HG03064 (cell line): ENCODE measurements around the gene PRPH.
"Not testable (repeated sequence)": the region's sequence is repeated elsewhere in the genome, so short reads cannot be mapped to it uniquely, and the experiment has no call there.

Experiments
- ATAC-seq: cut with Tn5 transposase; IDR thresholded peaks from one replicate; pipeline ENCODE4 v1.9.1; 2021; ENCODE audit warnings: low read depth; ENCODE audit not compliant: unreplicated experiment

The PRPH gene

DNA sequence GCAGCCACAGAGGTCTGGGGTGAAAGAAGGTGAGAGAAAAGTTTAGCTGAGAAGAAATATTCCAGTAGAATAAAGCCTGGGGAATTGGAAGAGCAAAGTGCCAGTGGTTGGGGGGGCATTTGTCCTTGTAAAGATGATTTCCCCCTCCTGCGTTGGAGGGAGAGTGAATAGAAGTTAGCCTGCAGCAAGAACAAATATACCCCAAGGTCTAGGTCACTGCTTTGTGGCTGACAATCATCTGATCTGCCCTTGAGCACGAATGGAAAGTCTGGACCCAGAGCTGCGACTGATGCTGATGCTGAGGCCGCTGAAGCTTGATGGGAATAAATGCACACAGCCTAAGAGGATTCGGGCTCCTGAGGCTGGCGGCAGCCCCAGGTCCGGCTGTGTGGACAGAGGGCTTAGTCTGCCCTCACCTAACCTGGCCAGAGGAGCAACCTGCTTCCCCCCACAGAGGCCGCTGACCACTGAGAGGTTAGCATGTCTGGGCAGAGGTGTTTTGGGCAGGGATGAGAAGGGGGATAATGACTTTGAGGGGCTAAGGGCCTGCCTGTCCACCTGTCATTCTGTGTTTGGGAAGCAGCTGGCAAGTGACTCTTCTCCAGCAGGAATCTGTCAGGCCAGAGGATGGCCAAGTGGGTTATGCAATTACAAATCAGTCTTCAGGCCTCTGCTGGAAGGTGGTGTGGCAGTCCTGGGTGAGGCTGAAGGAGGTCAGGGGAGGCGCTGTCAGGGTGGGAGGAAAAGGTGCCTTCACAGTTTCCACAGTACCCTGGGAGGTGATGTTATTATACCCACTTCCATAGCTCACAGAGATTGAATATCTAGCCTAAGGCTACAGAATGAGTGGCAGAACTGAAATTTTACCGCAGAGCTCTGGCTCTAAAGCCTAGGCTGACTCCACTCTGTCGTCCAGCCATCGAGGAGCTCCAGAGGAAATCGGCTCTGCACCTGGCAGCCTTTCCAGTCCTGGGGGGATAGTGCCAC is 18.4 kb upstream of the PRPH start:
- no peak for ATAC-seq

- no peak for ATAC-seq
Measured at GRCh38 chr12:49277466-49277865, 17.5 kb upstream of the PRPH start.

DNA sequence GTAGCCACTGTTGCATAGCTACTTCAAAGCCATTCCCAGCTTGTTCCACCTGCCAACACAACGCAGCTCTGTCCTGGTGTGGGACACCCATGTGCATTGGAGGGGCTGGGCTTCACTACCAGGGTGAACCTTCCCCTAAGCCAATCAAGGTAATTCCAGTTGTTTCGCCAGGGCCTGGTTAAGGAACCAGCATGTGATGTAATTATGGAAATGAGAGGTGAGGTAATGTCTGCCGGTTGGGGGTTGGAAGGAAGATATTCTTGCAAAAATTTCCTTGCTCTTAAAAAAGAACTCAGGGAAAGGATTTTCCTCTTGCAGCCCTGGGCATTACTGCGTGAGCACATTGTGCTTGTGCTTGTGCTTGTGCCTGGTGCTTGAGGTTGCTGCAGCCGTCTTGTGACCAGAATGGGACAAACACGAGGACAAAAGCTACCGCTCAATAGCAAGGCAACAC is 15.2 kb upstream of the PRPH start:
- no peak for ATAC-seq

- ATAC-seq = not testable (repeated sequence)
Measured at GRCh38 chr12:49280545-49280944, 14.4 kb upstream of the PRPH start.

GRCh38 chr12:49282302-49282701 is 12.6 kb upstream of the PRPH start:
- no peak for ATAC-seq

GRCh38 chr12:49282740-49283375 is 12.1 kb upstream of the PRPH start:
- not testable (repeated sequence) for ATAC-seq

- ATAC-seq = no peak
Measured at GRCh38 chr12:49283541-49284429, 11.2 kb upstream of the PRPH start.

- ATAC-seq = no peak
Measured at GRCh38 chr12:49284672-49285071, 10.3 kb upstream of the PRPH start.

- no peak for ATAC-seq
Measured at GRCh38 chr12:49287876-49288275, 7.1 kb upstream of the PRPH start.

DNA sequence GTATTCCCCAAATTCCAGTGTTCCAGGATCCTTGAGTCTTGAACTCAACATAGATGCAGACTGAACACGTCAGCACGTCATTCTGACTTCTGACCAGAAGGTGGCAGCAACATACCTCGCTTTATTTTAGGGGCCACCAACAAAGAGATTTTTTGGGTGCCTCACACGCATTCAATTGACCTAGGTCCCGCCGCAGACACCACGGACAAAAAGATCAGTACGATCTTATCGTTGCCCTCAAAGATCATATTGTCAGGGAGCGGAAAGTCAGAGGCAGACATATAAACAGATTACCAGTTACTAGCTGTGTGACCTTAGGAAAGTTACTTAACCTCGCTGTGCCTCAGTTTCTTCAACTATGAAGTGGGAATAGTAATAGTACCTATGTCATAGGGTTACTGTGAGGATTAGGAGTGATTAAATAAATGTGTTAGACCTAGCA is 6.5 kb upstream of the PRPH start:
- no peak for ATAC-seq

GRCh38 chr12:49288922-49289555 is 5.9 kb upstream of the PRPH start:
- ATAC-seq = no peak

DNA sequence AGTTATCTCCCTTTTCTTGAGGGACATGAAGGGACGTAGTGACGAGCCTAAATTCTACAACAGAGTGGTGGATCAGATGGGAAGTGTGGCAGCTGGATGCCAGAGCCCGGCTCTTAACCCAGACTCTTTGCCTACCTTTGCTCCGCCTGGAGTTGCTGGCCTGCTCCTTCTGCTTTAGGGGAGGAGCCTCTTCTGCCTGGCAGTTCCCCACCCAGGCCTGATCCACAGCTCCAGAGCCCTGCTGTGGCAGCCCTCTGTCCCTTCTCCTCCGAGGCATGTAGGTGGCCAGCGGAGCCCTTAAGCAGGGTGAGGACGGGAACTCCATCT is 2.3 kb upstream of the PRPH start:
- ATAC-seq = no peak

DNA sequence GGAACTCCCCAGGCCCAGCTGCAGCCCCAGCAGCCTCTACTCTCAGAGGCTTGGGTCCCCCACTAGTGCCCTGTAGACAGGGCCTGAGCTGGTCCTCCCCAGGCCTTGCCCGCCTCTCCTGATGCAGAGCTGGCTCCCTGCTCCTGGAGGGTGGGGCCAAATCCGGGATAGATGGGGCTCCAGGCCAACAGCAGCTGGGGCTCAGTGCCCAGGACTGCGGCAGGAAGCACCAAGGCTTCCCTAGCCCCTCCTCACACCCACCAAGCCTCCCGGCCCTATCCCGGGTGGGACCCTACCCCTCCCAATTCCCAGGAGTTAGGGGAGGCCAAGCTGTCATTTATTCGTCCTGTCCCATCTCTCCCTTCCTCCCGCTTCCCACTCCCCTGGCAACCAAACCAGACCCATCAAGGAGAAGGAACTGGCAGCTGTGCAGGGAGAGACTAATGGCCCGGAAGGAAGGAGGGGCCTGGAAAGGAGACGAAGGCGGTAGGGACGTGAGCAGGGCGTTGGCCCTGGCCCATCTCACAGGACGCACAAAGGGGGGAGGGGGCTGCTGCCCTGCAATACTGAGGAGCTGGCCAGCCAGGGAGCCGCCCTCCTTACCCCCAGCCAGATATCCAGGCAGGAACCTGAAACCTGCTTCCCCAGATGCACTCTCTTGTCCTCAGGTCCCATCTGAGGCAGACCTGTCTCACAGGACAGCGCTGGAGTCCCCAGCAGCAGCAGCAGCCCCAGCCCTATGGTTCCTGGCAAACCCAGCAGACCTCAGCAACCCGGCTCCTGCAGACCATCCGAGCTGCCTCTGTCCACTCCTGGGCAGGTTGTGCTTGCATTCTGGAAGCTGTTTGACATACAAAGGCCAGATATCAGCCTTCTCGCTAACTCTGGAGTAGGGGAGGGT is 1.6 kb upstream of the PRPH start:
- no peak for ATAC-seq

DNA sequence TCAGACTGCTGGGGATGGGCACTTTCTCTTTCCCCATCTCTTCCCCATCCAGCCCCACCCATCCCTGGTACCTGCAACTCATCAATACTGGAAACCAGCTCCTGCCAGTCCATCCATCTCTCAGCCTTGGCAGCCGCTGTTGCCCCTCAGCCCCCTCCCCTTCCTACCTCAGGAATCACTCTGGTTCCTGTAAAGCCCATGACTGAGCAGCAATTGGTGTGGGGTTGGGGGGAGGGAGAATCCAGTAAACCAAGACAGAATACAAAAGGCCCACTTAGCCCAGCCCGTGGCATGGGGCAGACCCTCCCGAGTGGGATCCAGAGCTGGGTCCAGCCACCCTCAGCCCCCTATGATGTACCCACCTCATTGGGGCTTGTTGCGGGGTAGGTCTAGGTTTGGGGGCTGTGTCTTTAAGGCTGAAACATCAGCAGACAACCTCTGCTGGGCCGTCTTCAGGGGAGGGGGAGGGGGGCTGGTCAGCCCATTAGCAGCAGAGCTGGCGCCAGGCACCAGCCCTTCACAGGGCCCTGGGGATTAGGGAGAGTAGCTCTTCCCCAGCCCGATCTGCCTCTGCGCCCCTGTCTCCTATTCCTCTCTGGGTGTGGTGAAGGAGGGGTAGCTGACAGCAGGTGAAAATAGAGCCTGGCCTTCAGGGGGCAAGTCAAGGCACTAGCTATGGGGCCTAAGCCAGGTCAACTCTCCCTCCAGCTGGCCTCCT is 702 bp upstream of the PRPH start:
- no peak for ATAC-seq

- ATAC-seq = no peak
Measured at GRCh38 chr12:49294804-49295081, 204 bp upstream of the PRPH start.

GRCh38 chr12:49296034-49296835 is 1.3 kb downstream of the PRPH start:
- ATAC-seq = no peak

DNA sequence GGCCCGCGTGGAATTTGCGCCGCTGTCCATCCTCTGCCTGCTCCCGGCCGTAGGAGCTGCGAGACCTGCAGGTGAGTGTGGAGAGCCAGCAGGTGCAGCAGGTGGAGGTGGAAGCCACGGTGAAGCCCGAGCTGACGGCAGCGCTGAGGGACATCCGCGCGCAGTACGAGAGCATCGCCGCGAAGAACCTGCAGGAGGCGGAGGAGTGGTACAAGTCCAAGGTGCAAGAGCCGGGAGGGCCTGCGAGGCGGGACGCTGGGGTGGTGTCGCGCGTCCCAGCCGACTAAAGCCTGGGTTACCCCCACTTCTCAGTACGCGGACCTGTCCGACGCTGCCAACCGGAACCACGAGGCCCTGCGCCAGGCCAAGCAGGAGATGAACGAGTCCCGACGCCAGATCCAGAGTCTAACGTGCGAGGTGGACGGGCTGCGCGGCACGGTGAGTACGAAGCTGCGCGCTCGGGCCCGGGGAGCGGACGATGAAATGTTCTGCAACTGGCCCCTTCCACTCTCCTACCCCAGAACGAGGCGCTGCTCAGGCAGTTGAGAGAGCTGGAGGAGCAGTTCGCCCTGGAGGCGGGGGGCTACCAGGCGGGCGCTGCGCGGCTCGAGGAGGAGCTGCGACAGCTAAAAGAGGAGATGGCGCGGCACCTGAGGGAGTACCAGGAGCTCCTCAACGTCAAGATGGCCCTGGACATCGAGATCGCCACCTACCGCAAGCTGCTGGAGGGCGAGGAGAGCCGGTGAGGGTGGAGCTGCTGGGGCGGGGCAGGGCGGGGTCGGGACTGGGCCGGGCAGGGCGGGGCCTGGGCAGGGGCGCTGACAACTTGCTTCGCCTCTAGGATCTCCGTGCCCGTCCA is 2.1 kb downstream of the PRPH start:
- no peak for ATAC-seq
